Measurements from ENCODE around the gene CANX. TPM values are rescaled to one million over a fixed set of nuclear protein-coding genes. Genes with fewer than 3 reads are reported as not detected.

The CANX gene, protein sequence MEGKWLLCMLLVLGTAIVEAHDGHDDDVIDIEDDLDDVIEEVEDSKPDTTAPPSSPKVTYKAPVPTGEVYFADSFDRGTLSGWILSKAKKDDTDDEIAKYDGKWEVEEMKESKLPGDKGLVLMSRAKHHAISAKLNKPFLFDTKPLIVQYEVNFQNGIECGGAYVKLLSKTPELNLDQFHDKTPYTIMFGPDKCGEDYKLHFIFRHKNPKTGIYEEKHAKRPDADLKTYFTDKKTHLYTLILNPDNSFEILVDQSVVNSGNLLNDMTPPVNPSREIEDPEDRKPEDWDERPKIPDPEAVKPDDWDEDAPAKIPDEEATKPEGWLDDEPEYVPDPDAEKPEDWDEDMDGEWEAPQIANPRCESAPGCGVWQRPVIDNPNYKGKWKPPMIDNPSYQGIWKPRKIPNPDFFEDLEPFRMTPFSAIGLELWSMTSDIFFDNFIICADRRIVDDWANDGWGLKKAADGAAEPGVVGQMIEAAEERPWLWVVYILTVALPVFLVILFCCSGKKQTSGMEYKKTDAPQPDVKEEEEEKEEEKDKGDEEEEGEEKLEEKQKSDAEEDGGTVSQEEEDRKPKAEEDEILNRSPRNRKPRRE
- 962 and 1,061 TPM in 2 replicates for total RNA-seq

DNA sequence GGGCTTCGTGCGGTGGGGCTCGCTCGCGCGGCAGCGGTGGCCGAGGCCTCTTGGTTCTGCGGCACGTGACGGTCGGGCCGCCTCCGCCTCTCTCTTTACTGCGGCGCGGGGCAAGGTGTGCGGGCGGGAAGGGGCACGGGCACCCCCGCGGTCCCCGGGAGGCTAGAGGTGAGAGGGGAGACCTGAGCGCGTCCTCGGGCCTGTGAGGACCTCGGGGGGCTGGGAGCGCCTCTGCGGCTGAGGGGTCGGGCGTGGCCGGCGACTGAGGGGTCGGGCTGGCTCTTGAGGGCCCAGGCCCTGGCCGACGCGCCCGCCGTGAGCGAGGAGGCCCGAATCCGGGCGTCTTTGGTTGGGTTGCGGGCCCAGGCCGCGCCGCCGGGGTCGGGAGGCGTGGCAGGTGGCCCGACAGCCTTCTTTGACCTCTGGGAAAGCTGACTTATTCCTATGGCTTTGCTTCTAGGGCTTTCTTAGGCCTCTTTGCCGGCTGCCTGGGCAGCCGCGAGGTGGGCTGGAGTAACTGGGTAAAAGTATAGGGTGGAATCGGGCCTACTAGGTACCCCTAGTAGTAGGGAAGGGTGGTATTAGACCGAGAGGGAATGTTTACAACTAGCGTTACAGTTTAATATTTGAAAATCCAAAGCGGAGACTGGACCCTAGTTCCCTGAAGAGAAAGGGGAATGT, at the start of gene CANX:
CANX (plus strand) TSS at position 33 of the 681 bp plus-strand sequence. CDS start 6,715 bp downstream, outside the sequence.

DNA sequence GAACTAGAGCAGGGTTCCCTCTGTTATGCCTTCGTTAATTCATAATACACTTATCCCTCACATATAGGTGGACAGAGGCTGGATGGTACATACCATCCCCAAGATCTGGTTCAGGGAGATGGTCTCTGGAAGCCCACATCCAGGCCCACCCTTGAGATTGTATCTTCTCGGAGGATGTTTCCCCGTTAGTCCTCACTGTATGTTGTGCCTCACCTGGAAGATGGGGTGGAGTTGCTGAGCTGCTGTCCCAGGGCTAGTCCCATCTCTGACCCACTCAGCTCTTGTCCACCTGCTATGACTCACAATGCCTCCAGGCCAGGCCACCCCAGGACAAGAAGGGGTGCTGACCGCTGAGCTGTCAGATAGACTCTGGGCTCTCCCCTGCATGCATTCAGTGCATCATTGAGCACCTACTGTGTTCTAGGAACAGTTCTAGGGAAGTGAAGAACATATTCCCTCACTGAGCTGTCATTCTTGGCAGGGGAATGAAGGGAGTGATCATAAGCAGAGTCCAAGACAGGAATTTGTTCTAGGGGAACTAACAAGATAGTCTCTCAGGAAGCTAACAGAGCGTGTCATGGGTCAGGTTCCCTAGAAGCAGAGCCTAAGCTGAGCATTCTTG, 17.9 kb upstream of the CANX start, which contains the start of gene CBY3:
CBY3 (minus strand) TSS at position 255 of the 622 bp plus-strand sequence; CDS start at position 139, 116 bp downstream.

DNA sequence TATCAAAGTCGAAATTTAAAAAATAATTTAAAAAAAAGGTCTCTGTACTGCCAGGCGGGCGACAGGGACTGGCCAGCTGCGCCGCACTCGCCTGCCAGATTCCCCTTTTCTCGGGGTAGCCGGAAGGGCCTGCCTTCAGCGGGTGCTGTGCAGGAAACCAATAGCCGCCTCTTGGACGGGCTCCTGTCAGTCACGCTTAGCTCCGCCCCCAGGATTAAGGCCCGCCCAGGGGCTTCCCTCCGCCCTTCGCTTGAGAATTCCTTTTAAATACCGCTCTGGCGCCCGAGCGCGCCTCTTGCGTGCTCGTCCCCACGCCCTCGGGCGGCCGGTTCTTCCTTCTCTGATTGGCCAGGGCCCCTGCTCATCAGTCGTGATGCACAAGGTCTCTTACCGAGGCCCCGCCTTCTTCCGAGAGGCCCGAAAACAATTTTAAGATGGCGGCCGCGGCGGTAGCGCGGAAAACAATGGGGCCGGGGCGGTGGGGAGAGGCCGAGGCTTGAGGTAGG, 33.7 kb downstream of the CANX start, which contains the start of gene MAML1:
MAML1 (plus strand) TSS at position 411 of the 506 bp plus-strand sequence. CDS start 291 bp downstream, outside the sequence.

Other genes with a start within 250 kb of the CANX start
- 61.6 and 81.6 TPM in 2 replicates for gene RUFY1, start 148.4 kb upstream of the CANX start, total RNA-seq
- 519 and 777 TPM in 2 replicates for gene HNRNPH1, start 75.3 kb upstream of the CANX start, total RNA-seq
- 0.50 TPM in 1 of 2 replicates, not detected in the other for gene CBY3, start 17.9 kb upstream of the CANX start, total RNA-seq
- gene MAML1, start 33.9 kb downstream of the CANX start, total RNA-seq: 6.2 TPM in 2 replicates
- gene LTC4S, start 95.0 kb downstream of the CANX start, total RNA-seq: 0.33 and 0.50 TPM in 2 replicates
- 136 and 146 TPM in 2 replicates for gene MGAT4B, start 107.9 kb downstream of the CANX start, total RNA-seq
- 922 and 1,425 TPM in 2 replicates for gene SQSTM1, start 121.9 kb downstream of the CANX start, total RNA-seq
- 13.7 and 15.9 TPM in 2 replicates for gene MRNIP, start 159.8 kb downstream of the CANX start, total RNA-seq
- gene TBC1D9B, start 208.9 kb downstream of the CANX start, total RNA-seq: 48.7 and 57.0 TPM in 2 replicates

Measured in uterine smooth muscle cell (primary cell).